ENCODE results near the gene MCRS1. TPM values are rescaled to one million over a fixed set of nuclear protein-coding genes. Genes with fewer than 3 reads are reported as not detected.

The MCRS1 gene
- total and polyA plus RNA-seq, 2 donors (not counting 3 experiments of a cell fraction or from before 2014, with no cell fraction given), result 71.1 to 99.3 TPM

GRCh38 chr12:49527361-49528130 is 40.4 kb downstream of the MCRS1 start:
- no peak overlapping the region for H3K9ac ChIP-seq (replicated peaks; ENCODE audit: extremely low read depth, insufficient read depth, low read length)
- no peaks in the 10 kb centered on the region for H3K9me3 ChIP-seq (replicated peaks; ENCODE audit: control insufficient read depth, insufficient read depth, low read length)
- no peak overlapping the region for H3K4me3 ChIP-seq (replicated peaks in 1 of 3; ENCODE audit: insufficient read depth in 1 of 3, low read depth in 1 of 3, low read length in 3 of 3)
- H3K27me3 ChIP-seq (ENCODE audit: control insufficient read depth in 2 of 2, insufficient read depth in 2 of 2, low read length in 2 of 2), result no peaks in the 10 kb centered on the region
- H4K20me1 ChIP-seq (replicated peaks; ENCODE audit: control insufficient read depth, extremely low read depth, insufficient read depth, low read length), result no peaks in the 10 kb centered on the region
- no peak overlapping the region for H2AFZ ChIP-seq (ENCODE audit: low read depth, low read length)
- H3K79me2 ChIP-seq (ENCODE audit: control insufficient read depth, insufficient read depth, low read length), result no peaks in the 10 kb centered on the region
- peaks cover 27 to 29% of the 10 kb centered on the region in 2 experiments for H3K36me3 ChIP-seq (ENCODE audit: control insufficient read depth in 2 of 2, extremely low read depth in 1 of 2, insufficient read depth in 2 of 2, low read length in 2 of 2)
- ChIA-PET CTCF (interaction anchor here (1.2 to 1.5 kb wide), 4 partner anchors 14 to 180 kb away, joined by 3 to 5 read pairs (median 4); no protein-coding TSS in a partner anchor), POLR2A (no interaction called here)
- H3K27ac ChIP-seq (ENCODE audit: insufficient read depth, low read depth, low read length), result no peak overlapping the region
- TF ChIP-seq FOS (IDR thresholded peaks at IDR 0.05; ENCODE audit: borderline replicate concordance, insufficient read depth, low read length) (no peak), JUN (IDR thresholded peaks at IDR 0.05; ENCODE audit: borderline replicate concordance, insufficient read depth, insufficient read length, low read depth) (no peak), EZH2 (IDR thresholded peaks at IDR 0.05; ENCODE audit: borderline replicate concordance, low read depth, low read length, severe bottlenecking) (no peak)
- FAIRE-seq, result no peak
- intact Hi-C loops (cut with micrococcal nuclease), result no loop called here
- dilution Hi-C loops (cut with MboI; ENCODE audit: extremely low pct_ligation_motif_present, low sequenced_read_pairs), result no loop called here
- H3K4me1 ChIP-seq (ENCODE audit: control insufficient read depth, extremely low read depth, insufficient read depth, low read length), result peaks cover 4% of the 10 kb centered on the region
- no peak for DNase-seq (ENCODE audit: low read depth, low spot score)
- H3K4me2 ChIP-seq (ENCODE audit: insufficient read depth, low read length), result no peak overlapping the region
- H3K9me1 ChIP-seq (replicated peaks; ENCODE audit: control insufficient read depth, extremely low read depth, insufficient read depth, low read length), result no peaks in the 10 kb centered on the region
- no TSS peak for BruUV-seq (replicated peaks)

DNA sequence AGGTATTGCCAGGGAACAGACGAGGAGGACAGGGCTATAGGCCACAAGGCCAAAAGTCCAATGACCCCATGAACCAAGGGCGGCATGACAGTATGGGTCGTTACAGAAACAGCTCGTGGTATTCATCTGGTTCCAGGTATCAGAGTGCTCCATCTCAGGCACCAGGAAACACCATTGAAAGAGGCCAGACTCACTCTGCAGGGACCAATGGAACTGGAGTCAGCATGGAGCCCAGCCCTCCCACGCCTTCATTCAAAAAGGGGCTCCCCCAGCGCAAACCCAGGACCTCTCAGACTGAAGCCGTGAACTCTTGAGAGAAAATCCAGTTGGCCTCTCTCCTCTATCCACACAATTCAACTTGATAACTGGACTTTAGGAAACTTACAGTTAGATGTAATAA is 42.0 kb downstream of the MCRS1 start:
- ChIA-PET POLR2A (no interaction called here), CTCF (interaction anchor here (1.5 to 2.0 kb wide), 2 partner anchors 168 to 178 kb away, joined by 5 to 19 read pairs; no protein-coding TSS in a partner anchor)
- peaks cover 4% of the 10 kb centered on the region for H3K4me1 ChIP-seq (ENCODE audit: control insufficient read depth, extremely low read depth, insufficient read depth, low read length)
- H4K20me1 ChIP-seq (replicated peaks; ENCODE audit: control insufficient read depth, extremely low read depth, insufficient read depth, low read length), result no peaks in the 10 kb centered on the region
- H3K9me1 ChIP-seq (replicated peaks; ENCODE audit: control insufficient read depth, extremely low read depth, insufficient read depth, low read length), result no peaks in the 10 kb centered on the region
- no TSS peak for BruUV-seq (replicated peaks)
- H3K27me3 ChIP-seq (ENCODE audit: control insufficient read depth in 2 of 2, insufficient read depth in 2 of 2, low read length in 2 of 2), result no peaks in the 10 kb centered on the region
- intact Hi-C loops (cut with micrococcal nuclease), result no loop called here
- no peaks in the 10 kb centered on the region for H3K9me3 ChIP-seq (replicated peaks; ENCODE audit: control insufficient read depth, insufficient read depth, low read length)
- H3K27ac ChIP-seq (ENCODE audit: insufficient read depth, low read depth, low read length), result no peak overlapping the region
- peaks cover 30 to 32% of the 10 kb centered on the region in 2 experiments for H3K36me3 ChIP-seq (ENCODE audit: control insufficient read depth in 2 of 2, extremely low read depth in 1 of 2, insufficient read depth in 2 of 2, low read length in 2 of 2)
- DNase-seq (ENCODE audit: low read depth, low spot score) (no peak), FAIRE-seq (no peak)
- no peak overlapping the region for H3K9ac ChIP-seq (replicated peaks; ENCODE audit: extremely low read depth, insufficient read depth, low read length)
- H3K4me3 ChIP-seq (replicated peaks in 1 of 3; ENCODE audit: insufficient read depth in 1 of 3, low read depth in 1 of 3, low read length in 3 of 3), result no peak overlapping the region
- H3K79me2 ChIP-seq (ENCODE audit: control insufficient read depth, insufficient read depth, low read length), result no peaks in the 10 kb centered on the region
- no peak overlapping the region for H2AFZ ChIP-seq (ENCODE audit: low read depth, low read length)
- no peak overlapping the region for H3K4me2 ChIP-seq (ENCODE audit: insufficient read depth, low read length)
- dilution Hi-C loops (cut with MboI; ENCODE audit: extremely low pct_ligation_motif_present, low sequenced_read_pairs), result no loop called here
- TF ChIP-seq, protein P1, sequence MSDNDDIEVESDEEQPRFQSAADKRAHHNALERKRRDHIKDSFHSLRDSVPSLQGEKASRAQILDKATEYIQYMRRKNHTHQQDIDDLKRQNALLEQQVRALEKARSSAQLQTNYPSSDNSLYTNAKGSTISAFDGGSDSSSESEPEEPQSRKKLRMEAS (IDR thresholded peaks at IDR 0.05; ENCODE audit: insufficient read depth, insufficient read length), result no peak
- no peak for TF ChIP-seq POLR2A (IDR thresholded peaks at IDR 0.05; ENCODE audit: low read depth, low read length)
- no peak for TF ChIP-seq GATA2 (IDR thresholded peaks at IDR 0.05; ENCODE audit: insufficient read depth, insufficient read length, low read depth, low read length)
- no peak for TF ChIP-seq POLR2AphosphoS5 (IDR thresholded peaks at IDR 0.05; ENCODE audit: insufficient read depth, low read depth, low read length)
- no peak for TF ChIP-seq EZH2 (IDR thresholded peaks at IDR 0.05; ENCODE audit: borderline replicate concordance, low read depth, low read length, severe bottlenecking)
- no peak for TF ChIP-seq JUN (IDR thresholded peaks at IDR 0.05; ENCODE audit: borderline replicate concordance, insufficient read depth, insufficient read length, low read depth)
- no peak for TF ChIP-seq MYC (IDR thresholded peaks at IDR 0.05; ENCODE audit: low read depth, low read length)
- TF ChIP-seq, protein P2, sequence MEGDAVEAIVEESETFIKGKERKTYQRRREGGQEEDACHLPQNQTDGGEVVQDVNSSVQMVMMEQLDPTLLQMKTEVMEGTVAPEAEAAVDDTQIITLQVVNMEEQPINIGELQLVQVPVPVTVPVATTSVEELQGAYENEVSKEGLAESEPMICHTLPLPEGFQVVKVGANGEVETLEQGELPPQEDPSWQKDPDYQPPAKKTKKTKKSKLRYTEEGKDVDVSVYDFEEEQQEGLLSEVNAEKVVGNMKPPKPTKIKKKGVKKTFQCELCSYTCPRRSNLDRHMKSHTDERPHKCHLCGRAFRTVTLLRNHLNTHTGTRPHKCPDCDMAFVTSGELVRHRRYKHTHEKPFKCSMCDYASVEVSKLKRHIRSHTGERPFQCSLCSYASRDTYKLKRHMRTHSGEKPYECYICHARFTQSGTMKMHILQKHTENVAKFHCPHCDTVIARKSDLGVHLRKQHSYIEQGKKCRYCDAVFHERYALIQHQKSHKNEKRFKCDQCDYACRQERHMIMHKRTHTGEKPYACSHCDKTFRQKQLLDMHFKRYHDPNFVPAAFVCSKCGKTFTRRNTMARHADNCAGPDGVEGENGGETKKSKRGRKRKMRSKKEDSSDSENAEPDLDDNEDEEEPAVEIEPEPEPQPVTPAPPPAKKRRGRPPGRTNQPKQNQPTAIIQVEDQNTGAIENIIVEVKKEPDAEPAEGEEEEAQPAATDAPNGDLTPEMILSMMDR (IDR thresholded peaks at IDR 0.05; ENCODE audit: extremely low read depth in 1 of 2, insufficient read depth in 1 of 2, low read depth in 1 of 2, low read length in 2 of 2), result no peak
- no peak for TF ChIP-seq FOS (IDR thresholded peaks at IDR 0.05; ENCODE audit: borderline replicate concordance, insufficient read depth, low read length)
